Natural killer cell treated with Interleukin-12 subunit alpha and Interleukin-12 subunit beta and Interleukin-15 and Interleukin-18, amount 100 ng/mL, for 72 hours (primary cell): Measurements from ENCODE around the gene DEAF1. TPM values are rescaled to one million over a fixed set of nuclear protein-coding genes. Genes with fewer than 3 reads are reported as not detected.

ENCODE experiments used
- ATAC-seq, 2 donors: fragments of 150-1000 bp; cut with Tn5 transposase in 1 of 2; sonication (Bioruptor Pico), chemical (Tn5 transposase) in 1 of 2; 2 replicates each; pipeline ENCODE4 v1.10.0; 2021
- DNase-seq: peaks from one replicate; pipeline ENCODE4 v3.0.0; 2022; ENCODE audit warnings: low spot score
- H3K27ac Mint-ChIP-seq, 2 donors: 1 replicate in 1 of 2; 2 replicates in 1 of 2; pipeline ENCODE4 v1.8.0; 2022; ENCODE audit warnings: mixed read lengths in 2 of 2, mild to moderate bottlenecking in 1 of 2, moderate library complexity in 1 of 2
- H3K27me3 Mint-ChIP-seq, 2 donors: 1 replicate in 1 of 2; 2 replicates in 1 of 2; pipeline ENCODE4 v1.8.0; 2022; ENCODE audit warnings: mixed read lengths in 2 of 2
- H3K36me3 Mint-ChIP-seq: one replicate; pipeline ENCODE4 v1.8.0; 2022; ENCODE audit warnings: mixed read lengths
- H3K4me1 Mint-ChIP-seq, 2 donors: 1 replicate in 1 of 2; 2 replicates in 1 of 2; pipeline ENCODE4 v1.8.0; 2022; ENCODE audit warnings: low read depth in 2 of 2, mixed read lengths in 2 of 2, mild to moderate bottlenecking in 1 of 2
- H3K4me3 Mint-ChIP-seq: one replicate; pipeline ENCODE4 v1.8.0; 2022; ENCODE audit warnings: mixed read lengths
- H3K9me3 Mint-ChIP-seq: 2 replicates; pipeline ENCODE4 v1.8.0; 2022; ENCODE audit warnings: mixed read lengths
- total RNA-seq, 2 donors: library from RNA; stranded (reverse); gene quantifications; one replicate each; pipeline ENCODE4 v1.2.3, GENCODE V29; 2022

Gene DEAF1
- total RNA-seq, 2 donors from 2014 or later = 23.2 to 83.6 TPM

GRCh38 chr11:619628-620050, 75.4 kb downstream of the DEAF1 start:
- H3K27ac Mint-ChIP-seq = no peak overlapping the region
- DNase-seq (no peak), ATAC-seq (no peak)
- peaks cover 8 to 10% of the 10 kb centered on the region in 2 donors for H3K4me1 Mint-ChIP-seq
- H3K36me3 Mint-ChIP-seq = no peaks in the 10 kb centered on the region
- no peaks in the 10 kb centered on the region for H3K9me3 Mint-ChIP-seq
- H3K27me3 Mint-ChIP-seq = no peaks in the 10 kb centered on the region
- no peak overlapping the region for H3K4me3 Mint-ChIP-seq

- DNase-seq = no peak
- no peak for ATAC-seq
- H3K4me3 Mint-ChIP-seq = no peak overlapping the region
- H3K27me3 Mint-ChIP-seq = no peaks in the 10 kb centered on the region
- H3K36me3 Mint-ChIP-seq = no peaks in the 10 kb centered on the region
- H3K4me1 Mint-ChIP-seq = peaks cover 10 to 11% of the 10 kb centered on the region in 2 donors
- H3K9me3 Mint-ChIP-seq = no peaks in the 10 kb centered on the region
- H3K27ac Mint-ChIP-seq = no peak overlapping the region
Observed at GRCh38 chr11:618856-619627, 76.0 kb downstream of the DEAF1 start.

- Mint-ChIP-seq H3K9me3 (no peaks in the 10 kb centered on the region), H3K36me3 (no peaks in the 10 kb centered on the region)
Observed at GRCh38 chr11:617912-618682, 76.9 kb downstream of the DEAF1 start.

GRCh38 chr11:617199-617911, 77.7 kb downstream of the DEAF1 start:
- no peak overlapping the region for H3K4me3 Mint-ChIP-seq
- no peaks in the 10 kb centered on the region for H3K9me3 Mint-ChIP-seq
- no peaks in the 10 kb centered on the region for H3K36me3 Mint-ChIP-seq
- H3K4me1 Mint-ChIP-seq = peaks cover 11% of the 10 kb centered on the region in 2 donors
- no peak for ATAC-seq
- no peak overlapping the region for H3K27ac Mint-ChIP-seq
- no peak for DNase-seq
- H3K27me3 Mint-ChIP-seq = no peaks in the 10 kb centered on the region

More at GRCh38 chr11:617912-618682, 76.9 kb downstream of the DEAF1 start:
- Mint-ChIP-seq H3K27ac (no peak overlapping the region), H3K27me3 (no peaks in the 10 kb centered on the region), H3K4me3 (no peak overlapping the region), H3K4me1 (peaks cover 10 to 11% of the 10 kb centered on the region in 2 donors)
- DNase-seq = peak; percentile 55
- ATAC-seq = no peak

GRCh38 chr11:616320-617198, 78.5 kb downstream of the DEAF1 start:
- Mint-ChIP-seq H3K4me3 (peak overlapping the region; percentile 84), H3K4me1 (peaks cover 12 to 15% of the 10 kb centered on the region in 2 donors), H3K36me3 (no peaks in the 10 kb centered on the region), H3K9me3 (no peaks in the 10 kb centered on the region), H3K27me3 (no peaks in the 10 kb centered on the region), H3K27ac (peak overlapping the region; percentile 81 to 87)
- DNase-seq (peak; percentile 60), ATAC-seq (no peak)

GRCh38 chr11:615504-616319, 79.3 kb downstream of the DEAF1 start, which contains the start of gene IRF7:
IRF7 (minus strand) TSS chr11:615950; CDS start chr11:615364, 586 bp downstream.
- peak; percentile 91 to 93 for ATAC-seq
- no peaks in the 10 kb centered on the region for H3K27me3 Mint-ChIP-seq
- no peaks in the 10 kb centered on the region for H3K9me3 Mint-ChIP-seq
- H3K36me3 Mint-ChIP-seq = no peaks in the 10 kb centered on the region
- peak within 1 kb of the TSS; percentile 81 to 87 for H3K27ac Mint-ChIP-seq
- peak; percentile 95 for DNase-seq
- peak within 1 kb of the TSS; percentile 84 for H3K4me3 Mint-ChIP-seq
- peaks cover 12 to 15% of the 10 kb centered on the region in 2 donors for H3K4me1 Mint-ChIP-seq

- H3K36me3 Mint-ChIP-seq = no peaks in the 10 kb centered on the region
- H3K27ac Mint-ChIP-seq = peak overlapping the region; percentile 81 to 87
- no peaks in the 10 kb centered on the region for H3K9me3 Mint-ChIP-seq
- peaks cover 12 to 15% of the 10 kb centered on the region in 2 donors for H3K4me1 Mint-ChIP-seq
- peak; percentile 59 for DNase-seq
- ATAC-seq = no peak
- H3K4me3 Mint-ChIP-seq = peak overlapping the region; percentile 84
- no peaks in the 10 kb centered on the region for H3K27me3 Mint-ChIP-seq
Observed at GRCh38 chr11:614623-615503, 80.2 kb downstream of the DEAF1 start.

- Mint-ChIP-seq H3K4me3 (peak overlapping the region; percentile 65), H3K4me1 (peaks cover 12 to 15% of the 10 kb centered on the region in 2 donors), H3K36me3 (no peaks in the 10 kb centered on the region), H3K27me3 (no peaks in the 10 kb centered on the region), H3K9me3 (no peaks in the 10 kb centered on the region), H3K27ac (peak overlapping the region; percentile 37 to 72)
- DNase-seq (no peak), ATAC-seq (no peak)
Observed at GRCh38 chr11:614021-614622, 80.9 kb downstream of the DEAF1 start.

- Mint-ChIP-seq H3K27me3 (no peaks in the 10 kb centered on the region), H3K9me3 (no peaks in the 10 kb centered on the region), H3K4me3 (no peak overlapping the region), H3K4me1 (peaks cover 12 to 15% of the 10 kb centered on the region in 2 donors), H3K36me3 (no peaks in the 10 kb centered on the region), H3K27ac (no peak overlapping the region)
- peak; percentile 2 to 41 for ATAC-seq
- DNase-seq = no peak
Observed at GRCh38 chr11:613369-613968, 81.6 kb downstream of the DEAF1 start.

GRCh38 chr11:612961-613300, 82.1 kb downstream of the DEAF1 start:
- ATAC-seq (no peak), DNase-seq (no peak)
- no peak overlapping the region for H3K4me3 Mint-ChIP-seq
- no peak overlapping the region for H3K27ac Mint-ChIP-seq
- no peaks in the 10 kb centered on the region for H3K9me3 Mint-ChIP-seq
- no peaks in the 10 kb centered on the region for H3K27me3 Mint-ChIP-seq
- no peaks in the 10 kb centered on the region for H3K36me3 Mint-ChIP-seq
- peaks cover 12 to 15% of the 10 kb centered on the region in 2 donors for H3K4me1 Mint-ChIP-seq
